Activated T-cell treated with anti-CD3 and anti-CD28 coated beads, Interleukin-2, amount 50 U/mL, for 48 hours (primary cell): ENCODE measurements around the gene POLA2.
A peak's percentile ranks its signal among the peaks of the same experiment; 100 is the strongest.
"Not testable (repeated sequence)": the region's sequence is repeated elsewhere in the genome, so short reads cannot be mapped to it uniquely, and the experiment has no call there.

Experiments used
- DNase-seq, 2 experiments: peaks; one replicate each; pipeline ENCODE4 v3.0.0-alpha.2; 2020

POLA2 gene

DNA sequence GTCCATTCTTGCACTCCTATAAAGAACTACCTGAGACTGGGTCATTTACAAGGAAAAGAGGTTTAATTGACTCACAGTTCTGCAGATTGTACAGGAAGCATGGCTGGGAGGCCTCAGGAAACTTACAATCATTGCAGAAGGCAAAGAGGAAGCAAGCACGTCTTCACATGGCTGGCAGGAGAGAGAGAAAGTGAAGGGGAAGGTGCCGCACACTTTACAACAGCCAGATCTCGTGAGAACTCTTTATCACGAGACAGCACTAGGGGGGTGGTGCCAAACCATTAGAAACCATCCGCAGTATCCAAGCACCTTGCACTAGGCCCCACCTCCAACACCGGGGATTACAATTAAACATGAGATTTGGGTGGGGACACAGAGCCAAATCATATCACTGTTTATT, 19.4 kb upstream of the POLA2 start:
- no peak for DNase-seq

DNA sequence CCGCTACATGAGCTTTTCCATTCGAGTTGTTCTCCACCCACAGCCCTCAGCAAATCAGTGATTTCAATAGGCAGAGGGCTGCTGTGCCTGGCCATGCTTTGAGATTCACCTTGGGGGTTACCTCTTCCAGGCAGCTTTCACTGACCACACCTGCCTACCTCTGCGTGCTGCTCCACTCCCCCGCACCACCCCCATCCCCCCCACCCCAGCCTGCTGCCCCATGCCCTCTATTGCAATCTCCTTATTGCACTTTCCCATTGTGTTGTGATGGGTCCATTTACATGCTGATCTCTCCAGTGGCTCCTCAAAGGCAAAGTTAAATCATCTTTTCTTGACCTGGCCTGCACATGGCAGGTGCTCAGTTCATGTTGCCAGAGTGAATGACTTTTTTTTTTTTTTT, 18.0 kb upstream of the POLA2 start:
- no peak for DNase-seq

DNA sequence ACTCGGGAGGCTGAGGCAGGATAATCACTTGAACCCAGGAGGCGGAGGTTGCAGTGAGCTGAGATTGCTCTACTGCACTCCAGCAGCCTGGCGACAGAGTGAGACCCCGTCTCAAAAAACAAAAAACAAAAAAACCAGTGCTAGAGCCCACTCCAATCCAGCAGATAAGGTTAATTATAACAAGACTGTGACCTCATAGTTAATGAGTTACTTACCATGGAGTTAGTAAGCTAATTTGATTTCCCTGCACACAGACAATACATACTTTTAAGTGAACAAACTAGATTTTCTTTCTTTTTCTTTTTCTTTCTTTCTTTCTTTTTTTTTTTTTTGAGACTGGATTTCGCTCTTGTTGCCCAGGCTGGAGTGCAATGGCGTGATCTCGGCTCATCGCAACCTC, 16.7 kb upstream of the POLA2 start:
- not testable (repeated sequence) for DNase-seq

DNA sequence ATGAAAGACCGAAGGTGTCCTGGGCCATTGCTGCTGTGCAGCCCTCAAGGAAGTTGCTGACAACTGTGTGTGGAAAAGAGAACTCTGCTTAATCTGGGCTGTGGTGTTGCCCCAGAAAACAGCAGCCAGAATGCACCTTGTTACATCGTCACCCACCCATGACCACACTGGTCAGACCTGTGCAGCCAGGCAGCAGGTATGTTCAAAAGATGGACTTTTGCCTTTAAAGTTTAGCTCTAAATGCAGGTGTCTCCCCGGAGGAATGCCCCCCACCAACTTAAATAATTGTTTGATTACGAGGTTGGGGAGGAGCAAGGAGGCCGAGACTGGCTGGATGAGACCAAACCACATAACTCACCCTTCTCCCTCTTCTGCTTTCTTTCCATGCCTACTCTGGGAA, 15.3 kb upstream of the POLA2 start:
- no peak for DNase-seq

DNA sequence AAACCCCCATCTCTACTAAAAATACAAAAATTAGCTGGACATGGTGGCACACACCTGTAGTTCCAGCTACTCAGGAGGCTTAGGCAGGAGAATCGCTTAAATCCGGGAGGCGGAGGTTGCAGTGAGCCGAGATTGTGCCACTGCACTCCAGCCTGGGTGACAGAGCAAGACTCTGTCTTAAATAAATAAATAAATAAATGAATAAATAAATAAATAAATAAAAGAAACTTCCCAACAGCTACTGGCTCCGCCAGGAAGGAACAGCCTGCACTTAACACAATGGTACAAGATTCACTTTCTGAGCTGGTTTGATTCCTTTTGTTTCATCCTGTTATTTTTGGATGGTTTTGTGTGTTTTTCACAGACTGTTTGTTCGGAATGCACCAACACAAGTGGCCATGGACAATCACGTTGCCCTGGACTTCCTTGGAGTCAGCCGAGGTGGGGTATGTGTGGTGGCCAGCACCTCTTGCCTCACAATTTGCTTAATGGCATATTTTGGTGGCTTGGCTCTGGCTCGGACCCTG, 13.5 kb upstream of the POLA2 start:
- DNase-seq: not testable (repeated sequence)

DNA sequence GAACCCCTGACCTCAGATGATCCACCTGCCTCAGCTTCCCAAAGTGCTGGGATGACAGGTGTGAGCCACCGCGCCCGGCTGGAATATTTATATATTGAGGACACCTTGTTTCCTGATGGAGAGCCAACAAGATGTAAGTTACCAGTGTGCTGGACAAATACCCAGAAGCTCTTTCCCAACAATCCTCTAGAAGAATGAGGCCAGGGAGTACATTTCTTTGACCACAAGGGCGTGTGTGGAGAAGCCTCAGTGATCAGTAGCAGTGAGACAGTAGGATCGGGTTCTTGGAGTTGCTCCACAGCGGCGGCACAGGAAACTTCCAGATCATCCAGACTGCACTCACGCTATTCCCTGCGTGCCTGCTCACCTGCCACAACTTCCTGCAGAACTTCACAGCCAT, 10.3 kb upstream of the POLA2 start:
- DNase-seq: no peak

DNA sequence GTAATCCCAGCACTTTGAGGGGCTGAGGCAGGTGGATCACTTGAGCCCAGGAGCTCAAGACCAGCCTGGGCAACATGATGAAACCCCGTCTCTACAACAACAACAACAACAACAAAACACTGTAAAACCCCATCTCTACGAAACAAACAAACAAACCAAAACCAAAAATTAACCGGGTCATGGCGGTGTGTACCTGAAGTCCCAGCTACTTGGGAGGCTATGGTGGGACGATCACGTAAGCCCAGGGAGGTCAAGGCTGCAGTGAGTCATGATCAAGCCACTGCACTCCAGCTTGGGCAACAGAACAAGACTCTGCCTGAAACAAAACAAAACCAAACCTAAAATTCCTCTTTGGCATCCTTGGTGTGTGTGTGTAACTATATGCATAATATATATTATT, 7.0 kb upstream of the POLA2 start:
- no peak for DNase-seq

DNA sequence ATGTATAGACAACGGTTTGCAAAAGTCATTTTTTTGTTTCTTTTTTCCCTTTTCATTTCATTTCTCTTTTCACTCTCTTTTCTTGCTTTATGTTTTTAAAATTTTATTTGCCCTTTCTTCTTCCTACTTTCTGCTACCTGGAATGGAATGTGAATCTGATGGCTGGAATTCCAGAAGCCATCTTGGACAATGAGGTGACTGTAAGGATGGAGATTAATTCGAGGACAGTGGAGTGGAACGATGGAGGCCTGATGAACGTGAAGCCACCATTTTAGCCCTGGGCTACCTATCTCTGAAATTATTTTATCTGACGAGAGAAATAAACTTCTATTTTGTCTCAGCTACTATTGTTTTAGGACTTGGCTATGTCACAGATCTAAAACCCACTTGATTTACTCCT, 2.8 kb upstream of the POLA2 start:
- DNase-seq: no peak

DNA sequence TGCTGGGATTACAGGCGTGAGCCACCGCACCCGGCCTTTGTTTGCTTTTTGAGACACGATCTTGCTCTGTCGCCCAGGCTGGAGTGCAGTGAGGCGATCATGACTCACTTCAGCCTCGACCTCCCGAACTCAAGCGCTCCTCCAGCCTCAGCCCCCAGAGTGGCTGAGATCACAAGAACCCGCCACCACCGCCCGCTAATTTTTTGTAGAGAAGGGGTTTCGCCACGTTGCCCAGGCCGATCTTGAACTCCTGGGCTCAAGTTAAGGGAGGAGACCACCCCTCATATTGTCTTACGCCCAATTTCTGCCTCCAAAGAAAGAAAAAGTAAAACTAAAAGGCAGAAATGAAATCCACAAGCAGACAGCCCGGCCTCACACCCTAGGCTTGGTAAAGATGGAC, 1.5 kb upstream of the POLA2 start:
- DNase-seq: no peak

DNA sequence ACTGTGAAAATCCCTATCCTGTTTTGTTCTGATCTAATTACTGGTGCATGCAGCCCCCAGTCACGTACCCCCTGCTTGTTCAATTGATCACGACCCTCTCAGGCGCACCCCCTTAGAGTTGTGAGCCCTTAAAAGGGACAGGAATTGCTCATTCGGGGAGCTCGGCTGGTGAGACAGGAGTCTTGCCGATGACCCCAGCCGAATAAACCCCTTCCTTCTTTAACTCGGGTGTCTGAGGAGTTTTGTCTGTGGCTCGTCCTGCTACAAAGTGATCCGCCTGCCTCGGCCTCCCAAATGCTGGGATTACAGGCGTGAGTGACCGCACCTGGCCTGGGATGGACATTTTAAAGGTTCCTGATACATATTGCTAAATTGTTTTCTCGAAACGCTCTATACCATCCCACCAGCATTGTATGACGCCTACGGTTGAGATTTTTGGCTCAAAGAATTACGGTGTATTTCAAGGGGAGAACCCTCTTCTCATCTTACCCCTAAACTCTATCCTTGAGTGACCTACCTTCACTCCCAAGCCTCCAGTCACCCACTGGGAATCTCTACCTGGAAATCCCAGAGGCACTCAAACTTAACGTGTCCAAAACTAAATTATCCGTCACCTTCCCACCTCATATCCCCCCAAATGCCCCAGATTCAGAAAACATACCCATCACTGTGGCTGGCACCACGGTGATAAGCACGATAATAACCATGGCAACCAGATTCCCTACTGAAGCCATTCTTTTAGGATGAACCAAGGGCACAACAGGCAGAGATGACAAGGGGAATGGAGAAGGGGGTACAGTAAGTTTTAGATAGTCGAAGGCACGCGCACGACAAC, 789 bp upstream of the POLA2 start:
- DNase-seq: no peak

DNA sequence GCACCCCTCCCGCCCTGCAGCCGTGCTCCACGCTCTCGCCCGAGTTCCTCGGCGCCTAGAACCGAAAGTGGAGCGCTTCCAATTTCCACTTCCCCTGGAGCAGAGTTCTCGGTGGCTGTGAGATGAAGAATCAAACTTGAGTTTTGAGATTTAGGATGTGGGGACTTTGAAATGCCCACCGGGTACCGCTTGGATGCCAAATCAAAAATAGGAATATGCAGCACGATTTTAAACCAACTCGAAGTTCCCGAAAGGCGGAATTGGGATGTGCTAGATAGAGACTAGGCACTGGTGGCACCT, 569 bp downstream of the POLA2 start:
- DNase-seq: no peak

DNA sequence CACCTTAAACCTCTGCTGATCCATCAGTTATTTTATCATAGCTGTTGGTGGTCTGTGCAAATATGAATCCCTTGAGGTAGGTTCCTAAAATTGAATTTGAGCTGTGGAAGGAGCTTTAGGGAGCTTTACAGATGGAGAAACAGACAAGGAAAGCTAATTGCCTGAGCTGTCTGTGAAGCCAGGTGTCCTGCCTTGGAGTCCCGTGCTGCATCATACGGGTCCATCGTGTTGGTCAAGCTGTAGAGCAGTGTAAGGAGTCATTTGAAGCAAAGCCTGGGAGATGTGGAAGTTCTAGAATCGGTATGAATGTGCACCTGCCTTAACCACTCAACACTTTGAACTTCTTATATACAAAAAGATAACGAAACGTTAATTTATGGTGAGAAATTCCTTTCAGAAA, 1.0 kb downstream of the POLA2 start:
- peak in 1 of 2 experiments; percentile 35 for DNase-seq

DNA sequence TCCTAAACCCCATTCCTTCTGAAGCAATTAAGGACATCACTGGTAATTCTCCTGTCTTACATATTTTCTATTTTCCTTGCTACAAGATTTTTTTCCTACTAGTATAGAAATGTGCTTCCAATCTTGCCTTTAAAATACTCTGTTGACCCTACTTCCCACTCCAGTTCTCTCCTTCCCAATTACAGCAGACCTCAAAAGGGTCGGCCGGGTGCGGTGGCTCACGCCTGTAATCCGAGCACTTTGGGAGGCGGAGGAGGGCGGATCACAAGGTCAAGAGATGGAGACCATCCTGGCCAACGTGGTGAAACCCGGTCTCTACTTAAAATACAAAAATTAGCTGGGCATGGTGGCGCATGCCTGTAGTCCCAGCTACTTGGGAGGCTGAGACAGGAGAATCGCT, 3.0 kb downstream of the POLA2 start:
- DNase-seq: not testable (repeated sequence)

DNA sequence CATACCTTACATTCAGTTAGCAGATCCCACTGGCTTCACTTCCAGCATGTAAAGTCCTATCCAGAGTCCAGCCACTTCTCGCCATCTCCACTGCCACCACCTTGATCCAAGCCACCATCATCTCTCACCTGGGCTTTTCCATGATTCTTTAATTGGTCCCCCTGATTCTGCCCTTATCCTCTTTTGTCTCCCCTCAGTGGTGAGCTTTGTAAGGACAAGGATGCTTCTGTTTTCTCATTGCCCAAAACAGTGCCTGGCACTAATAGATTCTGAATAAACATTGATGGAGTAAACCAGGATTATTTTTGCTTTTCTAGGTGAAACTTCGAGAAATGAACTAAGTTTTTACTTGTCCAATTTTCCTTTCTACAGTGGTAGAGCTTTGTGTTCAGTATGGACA, 4.4 kb downstream of the POLA2 start:
- no peak for DNase-seq

DNA sequence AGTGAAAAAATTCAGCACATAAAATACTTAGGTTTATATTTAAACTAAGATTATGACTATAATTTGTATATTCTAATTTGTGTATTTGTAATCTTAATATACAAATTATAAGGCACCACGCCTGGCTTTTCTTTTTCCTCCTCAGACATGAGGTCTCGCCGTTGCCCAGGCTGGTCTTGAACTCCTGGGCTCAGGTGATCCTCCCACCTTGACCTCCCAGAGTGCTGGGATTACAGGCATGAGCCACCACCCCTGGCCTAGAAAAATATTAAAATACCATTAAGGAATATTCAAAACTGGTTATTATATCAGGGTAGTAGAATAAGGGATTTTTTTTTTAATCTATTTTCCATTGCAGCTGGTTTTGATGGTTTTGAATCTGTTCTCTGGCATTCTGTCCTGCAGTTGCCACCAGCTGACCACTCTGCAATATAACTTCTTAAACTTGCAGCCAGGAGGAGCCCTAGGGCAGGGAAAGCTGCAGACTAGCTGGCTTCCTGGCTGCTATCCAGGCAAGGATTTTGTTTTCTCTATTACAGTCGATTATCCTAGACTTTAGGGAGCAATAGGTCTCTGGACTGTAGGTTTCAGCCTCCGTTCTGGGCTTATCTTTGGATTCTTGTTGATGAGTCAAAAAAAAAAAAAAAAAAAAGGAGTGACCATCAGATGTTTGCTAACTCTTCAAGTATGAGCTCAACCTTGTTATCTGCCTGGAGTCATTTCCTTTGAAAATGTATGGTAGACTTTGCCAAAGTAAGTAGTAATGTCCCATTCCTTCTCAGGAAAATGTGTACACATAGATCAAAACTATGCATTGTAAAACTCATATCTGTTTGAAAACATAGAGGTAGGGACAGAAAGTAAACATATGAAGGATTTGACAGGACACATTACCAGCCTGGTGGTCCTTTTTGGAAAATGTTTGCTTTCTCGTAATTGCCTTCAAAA, 13.2 kb downstream of the POLA2 start:
- DNase-seq: peak in 1 of 2 experiments; percentile 35

DNA sequence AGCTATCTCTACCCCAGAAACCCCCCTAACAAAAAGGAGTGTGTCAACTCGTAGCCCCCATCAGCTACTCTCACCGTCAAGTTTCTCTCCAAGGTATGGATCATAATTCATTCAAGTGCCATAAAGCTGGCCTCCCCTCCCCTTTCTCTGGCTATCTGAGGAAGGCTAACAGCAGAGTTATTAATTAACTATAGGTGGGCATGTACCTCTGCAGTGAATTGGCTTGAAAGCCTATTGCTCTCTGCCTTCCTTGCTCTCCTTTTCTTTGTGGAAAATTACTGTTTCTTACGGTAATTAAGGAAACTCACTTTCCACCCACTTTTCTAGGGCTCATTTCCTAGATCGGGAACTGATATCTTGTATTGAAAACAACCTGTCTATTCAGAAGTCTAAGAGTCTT, 14.1 kb downstream of the POLA2 start:
- DNase-seq: no peak

DNA sequence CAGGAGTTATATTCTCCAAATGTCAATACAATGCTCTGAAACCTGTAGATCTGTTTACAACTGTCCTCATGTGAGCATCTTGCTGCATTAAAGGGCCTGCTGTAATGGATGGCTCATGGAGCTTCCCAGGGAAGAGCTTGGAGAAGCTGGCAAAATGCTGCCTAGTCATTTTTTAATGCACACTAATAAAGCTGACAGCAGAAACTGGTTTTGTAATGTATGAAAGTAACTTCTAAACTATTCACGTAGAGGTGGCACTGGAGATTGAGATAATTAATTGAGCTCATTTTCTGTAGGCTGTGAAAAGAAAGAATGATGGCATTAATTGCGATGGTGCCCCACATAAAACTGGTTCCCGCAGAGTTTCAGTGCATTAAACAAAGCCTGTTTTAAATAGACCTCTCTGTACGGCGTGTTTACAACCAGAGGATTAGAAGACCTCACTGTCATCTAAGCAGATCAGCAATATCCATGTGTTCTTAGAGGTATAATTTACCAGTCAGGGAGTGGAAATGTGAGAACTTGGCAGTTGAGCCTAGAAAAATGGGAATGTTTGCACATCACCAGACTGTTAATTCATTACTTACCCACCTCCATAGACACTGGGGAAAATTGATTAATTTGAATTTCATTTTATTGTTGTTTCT, 16.0 kb downstream of the POLA2 start:
- DNase-seq: no peak

DNA sequence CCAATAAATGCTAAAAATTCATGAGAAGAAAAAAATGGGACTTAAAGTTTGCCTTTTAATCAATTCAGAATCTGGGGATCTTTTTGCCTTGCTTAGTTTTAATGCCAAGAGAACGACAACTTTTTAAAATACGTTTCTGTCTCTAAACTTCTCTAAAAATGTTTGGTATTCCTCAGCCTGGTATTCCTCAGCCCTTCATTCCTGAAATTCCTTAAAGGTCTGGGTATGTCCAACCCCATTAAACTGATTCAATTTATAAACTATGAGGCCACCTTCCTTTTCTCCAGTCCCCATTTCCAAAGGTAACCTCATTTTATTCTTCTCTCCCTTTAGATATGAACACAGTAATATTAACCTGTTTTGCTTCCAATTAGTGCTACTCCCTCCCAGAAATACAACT, 16.6 kb downstream of the POLA2 start:
- no peak for DNase-seq

DNA sequence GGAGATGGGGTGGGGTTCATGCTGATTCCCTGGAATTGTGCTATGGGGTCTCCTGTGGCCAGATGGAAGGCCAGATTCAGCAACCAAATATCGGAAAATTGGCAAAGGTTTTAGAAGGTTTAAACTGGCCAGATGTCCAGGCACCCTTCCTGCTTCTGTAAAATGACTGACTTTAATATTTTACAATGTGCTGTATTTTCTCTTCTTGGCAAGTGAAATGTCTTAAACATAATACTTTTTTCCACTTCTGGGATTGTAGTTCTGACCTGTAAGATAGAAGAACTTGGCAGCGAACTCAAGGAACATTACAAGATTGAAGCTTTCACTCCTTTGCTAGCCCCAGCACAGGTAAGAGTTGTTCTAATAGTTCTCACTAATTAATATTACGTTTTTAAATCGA, 17.5 kb downstream of the POLA2 start:
- no peak for DNase-seq

DNA sequence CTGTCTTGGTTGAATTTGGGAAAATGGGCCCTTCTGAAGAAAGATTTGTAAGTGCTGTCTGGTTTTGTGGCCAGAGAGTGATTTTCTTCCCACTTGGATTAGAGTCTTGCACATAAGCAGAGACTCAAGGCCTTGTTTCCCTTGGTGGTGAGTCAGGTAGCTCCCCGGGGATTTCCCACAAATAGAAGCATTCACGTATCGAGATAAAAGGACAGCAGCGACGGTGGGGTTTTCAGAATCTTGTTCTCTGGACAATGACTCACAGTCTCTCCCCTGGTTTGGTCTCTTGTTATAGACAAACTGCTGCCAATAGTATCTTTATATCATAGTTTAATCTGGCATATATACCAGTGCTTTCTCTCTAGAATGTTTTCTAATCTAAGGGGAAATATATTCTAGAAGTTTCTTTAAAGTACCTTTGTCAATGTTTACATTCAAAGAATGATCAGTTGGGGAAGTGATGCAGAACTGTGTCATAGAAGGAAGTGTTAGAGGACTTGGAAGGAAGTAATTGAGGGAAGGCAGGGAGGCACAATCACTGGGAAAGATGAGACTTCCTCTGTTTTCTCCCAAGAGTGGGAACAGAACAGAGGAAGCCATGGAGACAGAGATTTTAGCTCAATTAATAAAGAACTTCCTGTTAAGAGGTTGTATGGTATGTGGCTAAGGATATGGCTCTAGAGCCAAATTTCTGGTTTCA, 18.1 kb downstream of the POLA2 start:
- peak; percentile 52 to 57 for DNase-seq

DNA sequence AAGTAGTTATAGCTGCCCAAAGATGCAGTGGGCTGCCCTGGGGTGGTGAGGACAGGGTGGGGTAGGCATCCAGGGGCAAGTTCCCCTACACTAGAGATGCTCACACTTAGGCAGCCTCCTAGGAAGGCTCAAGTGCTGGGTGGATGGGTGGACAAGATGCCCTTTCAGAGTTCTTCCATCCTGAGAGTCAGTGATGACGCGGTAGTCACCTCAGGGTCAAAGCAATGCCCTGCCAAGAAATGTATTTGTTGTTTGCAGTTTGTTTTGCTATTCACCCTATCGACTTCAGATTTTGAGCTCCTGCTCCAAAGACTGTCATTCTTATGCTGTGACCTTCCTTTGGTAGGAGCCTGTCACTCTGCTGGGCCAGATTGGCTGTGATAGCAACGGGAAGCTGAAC, 18.9 kb downstream of the POLA2 start:
- no peak for DNase-seq

DNA sequence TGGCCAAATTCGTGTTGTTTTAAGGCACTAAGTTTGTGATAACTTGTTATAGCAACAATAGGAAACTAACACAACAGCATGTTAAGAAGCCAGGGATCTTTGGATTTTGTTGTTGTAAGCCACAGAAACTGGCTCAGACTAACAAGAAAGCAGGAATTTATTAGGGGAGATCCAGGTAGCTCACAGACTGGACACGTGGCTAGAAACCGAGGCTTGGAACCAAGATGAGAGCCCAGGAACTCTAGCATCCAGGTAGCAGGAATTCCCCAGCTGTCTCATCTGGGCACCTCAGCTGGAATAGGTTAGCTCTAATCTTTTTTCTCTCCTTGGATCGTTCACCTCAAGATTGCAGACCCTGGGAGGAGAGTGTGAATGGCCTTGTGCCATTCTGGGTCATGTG, 24.9 kb downstream of the POLA2 start:
- no peak for DNase-seq

DNA sequence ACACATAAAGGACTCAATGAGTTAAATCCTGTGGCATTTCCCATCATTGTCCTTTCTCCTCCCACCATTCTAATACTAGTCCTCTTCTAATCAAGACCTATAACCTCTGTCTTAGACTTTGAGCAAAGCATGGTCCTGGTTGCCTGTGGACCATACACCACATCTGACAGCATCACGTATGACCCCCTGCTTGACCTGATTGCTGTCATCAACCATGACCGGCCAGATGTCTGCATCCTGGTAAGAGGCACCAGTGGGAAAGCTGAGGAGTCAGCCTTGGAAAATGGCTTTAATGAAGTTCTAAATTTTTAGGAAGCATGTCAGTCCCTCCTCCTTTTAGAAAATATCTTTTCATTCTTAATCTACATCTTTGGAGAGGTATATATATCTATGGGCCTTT, 25.8 kb downstream of the POLA2 start:
- DNase-seq: no peak
